Stimulated activated CD4-positive, alpha-beta T cell treated with anti-CD3 and anti-CD28 coated beads, Interleukin-4, amount 100 ng/mL, for 1 hour (primary cell): ENCODE results near the gene HMGCR.

Experiments used
- DNase-seq: peaks from one replicate; pipeline ENCODE4 v3.0.0-alpha.2; 2020

The HMGCR gene

GRCh38 chr5:75387806-75388205 is 50.8 kb downstream of the HMGCR start:
- no peak for DNase-seq

DNA sequence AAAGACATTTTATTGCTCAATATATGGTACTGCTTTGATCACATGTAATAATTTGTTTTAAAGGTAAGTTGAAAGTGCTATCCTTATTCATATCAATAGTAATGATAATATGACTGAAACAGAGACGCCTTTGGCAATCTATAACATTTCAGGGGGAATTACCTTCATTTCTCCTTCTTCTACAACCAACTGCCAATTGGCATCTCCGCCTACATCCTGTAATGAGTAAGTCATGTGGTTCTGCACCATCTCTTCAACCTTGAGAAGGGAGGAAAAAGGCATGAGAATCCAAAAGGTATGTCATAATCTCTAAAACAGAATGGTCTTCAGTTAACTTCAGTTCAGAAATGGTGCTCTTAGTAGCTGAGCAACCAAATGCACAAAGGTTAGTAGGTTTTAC is 52.4 kb downstream of the HMGCR start:
- DNase-seq: no peak

- DNase-seq: no peak
These were observed 58.3 kb downstream of the HMGCR start for GRCh38 chr5:75395277-75395676.

DNA sequence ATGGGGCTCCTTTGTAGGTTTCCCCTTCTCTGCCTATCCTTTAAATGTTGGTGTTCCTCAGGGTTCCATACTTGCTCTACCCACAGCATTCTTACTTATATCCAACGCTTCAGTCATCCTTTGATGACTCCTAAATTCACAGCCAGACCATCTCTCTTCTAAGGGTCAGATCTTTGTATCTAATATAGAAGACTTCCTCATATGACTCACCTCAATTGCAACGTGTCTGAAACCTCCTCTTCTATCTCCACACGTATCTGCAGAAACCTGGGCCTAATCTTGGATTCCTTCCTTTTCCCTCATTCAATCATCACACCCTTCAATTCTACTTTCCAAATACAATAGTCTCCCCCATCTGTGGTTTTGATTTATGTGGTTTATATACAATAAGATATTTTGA is 68.3 kb downstream of the HMGCR start:
- DNase-seq: no peak
